HG03108 (cell line): ENCODE data around the gene LIN7B.
"Not testable (repeated sequence)": the region's sequence is repeated elsewhere in the genome, so short reads cannot be mapped to it uniquely, and the experiment has no call there.

Source experiments
- ATAC-seq: cut with Tn5 transposase; IDR thresholded peaks from one replicate; pipeline ENCODE4 v1.9.1; 2021; ENCODE audit warnings: moderate library complexity; ENCODE audit not compliant: unreplicated experiment

Gene LIN7B

GRCh38 chr19:49113762-49114629, at the start of gene LIN7B:
LIN7B (plus strand) TSS chr19:49114370; CDS start chr19:49114405, 35 bp downstream.
- ATAC-seq = peak; percentile 54

GRCh38 chr19:49064768-49065611, 49.2 kb upstream of the LIN7B start, which contains the start of gene NTF4:
NTF4 (minus strand) TSS chr19:49064818; CDS start chr19:49061997, 2,821 bp downstream.
- ATAC-seq = no peak

GRCh38 chr19:49065905-49066512, 48.2 kb upstream of the LIN7B start:
- ATAC-seq = no peak

- no peak for ATAC-seq
Observed at GRCh38 chr19:49067554-49067953, 46.6 kb upstream of the LIN7B start.

- ATAC-seq = no peak
Observed at GRCh38 chr19:49069026-49069425, 45.1 kb upstream of the LIN7B start.

GRCh38 chr19:49070416-49070815, 43.8 kb upstream of the LIN7B start:
- ATAC-seq = no peak

GRCh38 chr19:49071860-49072547, 42.2 kb upstream of the LIN7B start:
- no peak for ATAC-seq

- no peak for ATAC-seq
Observed at GRCh38 chr19:49073514-49074378, 40.4 kb upstream of the LIN7B start.

GRCh38 chr19:49074869-49075268, 39.3 kb upstream of the LIN7B start:
- ATAC-seq = not testable (repeated sequence)

- ATAC-seq = no peak
Observed at GRCh38 chr19:49080392-49080791, 33.8 kb upstream of the LIN7B start.

GRCh38 chr19:49081273-49081672, 32.9 kb upstream of the LIN7B start:
- no peak for ATAC-seq

- ATAC-seq = no peak
Observed at GRCh38 chr19:49084206-49085019, 29.8 kb upstream of the LIN7B start.

- peak; percentile 85 for ATAC-seq
Observed at GRCh38 chr19:49085020-49085867, 28.9 kb upstream of the LIN7B start, which contains the start of gene SNRNP70. SNRNP70 (plus strand) TSS chr19:49085451; CDS start chr19:49086415, 964 bp downstream.

- ATAC-seq = no peak
Observed at GRCh38 chr19:49085868-49086232, 28.3 kb upstream of the LIN7B start.

GRCh38 chr19:49086296-49086695, 27.9 kb upstream of the LIN7B start:
- ATAC-seq = no peak

GRCh38 chr19:49091391-49092038, 22.7 kb upstream of the LIN7B start:
- no peak for ATAC-seq

GRCh38 chr19:49092686-49093085, 21.5 kb upstream of the LIN7B start:
- ATAC-seq = no peak
